C4-2B (cell line): ENCODE data around the gene MCCD1.
"Not testable (repeated sequence)": the region's sequence is repeated elsewhere in the genome, so short reads cannot be mapped to it uniquely, and the experiment has no call there.

Experiments
- H3K27ac ChIP-seq: fragments of 450-650 bp; 2 replicates; pipeline ENCODE4 v1.5.1; 2017
- ZFX ChIP-seq: fragments of 450-650 bp; IDR thresholded peaks from 2 replicates; pipeline ENCODE4 v1.6.1; 2017
- TF ChIP-seq, protein P1 (sequence below): fragments of 450-650 bp; conservative IDR thresholded peaks from 2 replicates; pipeline ENCODE4 v1.5.1; 2017; ENCODE audit warnings: mild to moderate bottlenecking

The MCCD1 gene

DNA sequence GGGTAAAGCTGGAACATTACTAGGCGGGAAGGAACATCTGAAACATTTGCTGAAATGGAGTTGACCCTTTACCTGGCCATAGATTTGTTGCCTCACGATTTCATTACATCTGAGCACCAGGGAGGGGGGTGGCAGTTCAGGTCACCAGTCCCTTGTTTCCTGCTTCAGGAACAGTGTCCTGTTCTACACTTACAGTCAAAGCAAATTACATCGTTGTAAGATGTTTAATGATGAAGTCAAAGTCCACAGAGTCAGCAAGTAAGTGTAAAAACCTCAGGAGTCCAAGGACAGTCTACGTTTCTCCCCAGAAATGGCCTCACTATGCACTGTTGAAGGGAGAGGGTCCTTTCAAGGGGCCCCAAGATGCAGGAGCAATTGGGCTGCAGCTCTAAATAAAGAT is 39.7 kb upstream of the MCCD1 start:
- TF ChIP-seq ZFX: no peak
- TF ChIP-seq, protein P1, sequence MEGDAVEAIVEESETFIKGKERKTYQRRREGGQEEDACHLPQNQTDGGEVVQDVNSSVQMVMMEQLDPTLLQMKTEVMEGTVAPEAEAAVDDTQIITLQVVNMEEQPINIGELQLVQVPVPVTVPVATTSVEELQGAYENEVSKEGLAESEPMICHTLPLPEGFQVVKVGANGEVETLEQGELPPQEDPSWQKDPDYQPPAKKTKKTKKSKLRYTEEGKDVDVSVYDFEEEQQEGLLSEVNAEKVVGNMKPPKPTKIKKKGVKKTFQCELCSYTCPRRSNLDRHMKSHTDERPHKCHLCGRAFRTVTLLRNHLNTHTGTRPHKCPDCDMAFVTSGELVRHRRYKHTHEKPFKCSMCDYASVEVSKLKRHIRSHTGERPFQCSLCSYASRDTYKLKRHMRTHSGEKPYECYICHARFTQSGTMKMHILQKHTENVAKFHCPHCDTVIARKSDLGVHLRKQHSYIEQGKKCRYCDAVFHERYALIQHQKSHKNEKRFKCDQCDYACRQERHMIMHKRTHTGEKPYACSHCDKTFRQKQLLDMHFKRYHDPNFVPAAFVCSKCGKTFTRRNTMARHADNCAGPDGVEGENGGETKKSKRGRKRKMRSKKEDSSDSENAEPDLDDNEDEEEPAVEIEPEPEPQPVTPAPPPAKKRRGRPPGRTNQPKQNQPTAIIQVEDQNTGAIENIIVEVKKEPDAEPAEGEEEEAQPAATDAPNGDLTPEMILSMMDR: no peak
- no peak overlapping the region for H3K27ac ChIP-seq

DNA sequence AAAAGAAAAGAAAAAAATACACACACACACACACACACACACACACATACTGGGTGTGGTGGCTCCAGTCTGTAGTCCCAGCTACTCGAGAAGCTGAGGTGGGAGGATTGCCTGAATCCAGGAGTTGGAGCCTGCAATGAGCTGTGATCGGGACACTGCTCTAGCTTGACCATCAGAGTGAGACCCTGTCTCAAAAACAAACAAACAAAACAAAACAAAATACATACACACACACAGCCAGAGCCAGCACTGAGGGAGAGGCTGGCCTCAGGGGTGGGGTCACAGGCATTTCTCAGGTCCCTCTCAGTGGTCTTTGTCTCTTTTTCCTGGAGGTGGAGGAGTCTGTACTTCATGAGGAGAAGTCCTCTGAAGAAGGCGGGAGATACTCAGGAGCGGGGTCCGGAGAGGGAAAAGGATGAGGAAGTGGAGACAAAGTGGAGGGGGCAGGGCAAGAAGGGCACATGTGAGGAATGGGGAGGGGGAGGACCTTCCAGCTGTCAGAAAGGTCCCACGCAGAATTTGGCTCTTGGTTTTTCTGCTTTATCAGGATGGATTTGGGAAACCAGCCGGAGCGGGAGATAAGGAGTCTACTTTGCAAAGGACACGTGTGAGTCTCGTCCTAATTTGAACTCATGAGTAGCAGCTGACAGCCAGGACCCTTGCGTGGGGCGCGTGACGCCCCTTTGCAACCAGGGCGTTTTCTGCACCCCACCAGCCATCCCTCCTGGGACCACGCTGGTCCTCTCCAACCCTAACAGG is 38.5 kb upstream of the MCCD1 start:
- H3K27ac ChIP-seq: no peak overlapping the region
- TF ChIP-seq, protein P1: no peak
- no peak for TF ChIP-seq ZFX

DNA sequence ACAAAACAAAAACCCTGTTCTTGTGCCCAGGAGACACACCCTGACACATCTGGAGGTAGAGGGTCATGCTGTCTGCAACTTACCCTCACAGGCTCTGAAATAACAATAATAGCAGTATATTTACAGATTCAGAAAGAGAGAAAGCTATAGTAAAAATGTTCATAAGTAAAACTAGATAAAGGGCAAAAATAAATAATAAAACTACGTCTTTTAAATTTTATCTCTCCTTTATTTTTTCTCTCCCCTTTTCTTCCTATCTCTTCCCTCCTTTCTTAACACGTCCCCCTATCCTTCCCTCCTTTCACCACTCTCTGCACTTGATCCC is 35.2 kb upstream of the MCCD1 start:
- not testable (repeated sequence) for H3K27ac ChIP-seq

DNA sequence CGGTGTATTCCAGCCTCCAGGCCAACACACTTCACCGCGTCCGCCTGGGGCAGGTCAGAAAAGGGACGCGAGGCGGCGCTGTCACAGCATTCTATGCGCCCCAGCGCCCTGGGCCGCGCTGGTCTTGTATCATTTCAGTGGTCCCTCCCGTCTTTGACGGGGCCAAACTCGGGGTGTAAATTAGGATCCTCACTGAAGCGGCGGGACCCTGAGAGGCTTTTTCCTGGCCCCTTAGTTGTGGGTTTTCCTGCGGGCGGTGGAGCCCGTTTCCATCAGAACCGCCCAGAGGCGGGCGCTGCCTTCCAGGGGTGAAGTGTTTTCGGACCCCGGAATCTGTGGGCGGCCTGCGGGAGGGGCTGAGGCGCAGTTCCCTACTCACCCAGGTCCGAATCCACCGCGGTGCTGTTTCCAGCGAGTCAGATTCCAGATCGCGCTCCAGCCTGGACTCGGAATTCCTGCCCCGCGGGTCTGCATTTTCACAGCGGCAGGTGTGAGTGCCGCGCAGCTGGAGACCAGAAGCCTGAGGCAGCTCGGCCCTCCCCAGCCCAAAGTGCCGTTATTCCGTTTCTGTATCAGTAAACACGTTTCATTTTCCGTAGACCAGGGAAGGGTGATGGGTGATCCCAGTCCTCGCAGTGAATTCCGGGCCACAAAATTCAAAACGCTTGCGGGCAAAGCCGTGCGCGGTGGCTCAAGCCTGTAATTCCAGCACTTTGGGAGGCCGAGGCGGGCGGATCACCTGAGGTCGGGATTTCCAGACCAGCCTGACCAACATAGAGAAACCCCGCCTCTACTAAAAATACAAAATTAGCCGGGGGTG is 34.7 kb upstream of the MCCD1 start:
- no peak for TF ChIP-seq ZFX
- TF ChIP-seq, protein P1: peak; percentile 93
- no peak overlapping the region for H3K27ac ChIP-seq

DNA sequence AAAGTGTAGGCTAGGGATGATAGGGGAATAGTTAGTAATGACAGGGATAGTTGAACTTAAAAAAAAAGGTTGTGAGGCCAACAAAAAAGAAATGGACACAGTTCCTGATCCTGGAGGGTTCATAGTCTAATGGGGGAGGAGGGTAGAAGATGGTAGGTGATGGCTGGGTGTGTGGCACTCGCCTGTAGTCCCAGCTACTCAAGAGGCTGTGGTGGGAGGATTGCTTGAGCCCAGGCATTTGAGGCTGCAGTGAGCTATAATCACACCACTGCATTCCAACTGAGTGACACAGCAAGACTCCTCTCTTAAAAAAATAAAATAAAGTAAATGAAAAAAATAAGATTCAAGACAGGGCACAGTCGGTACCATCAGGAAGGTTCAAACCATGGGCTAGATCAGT is 33.2 kb upstream of the MCCD1 start:
- no peak overlapping the region for H3K27ac ChIP-seq
- TF ChIP-seq, protein P1: no peak
- no peak for TF ChIP-seq ZFX

DNA sequence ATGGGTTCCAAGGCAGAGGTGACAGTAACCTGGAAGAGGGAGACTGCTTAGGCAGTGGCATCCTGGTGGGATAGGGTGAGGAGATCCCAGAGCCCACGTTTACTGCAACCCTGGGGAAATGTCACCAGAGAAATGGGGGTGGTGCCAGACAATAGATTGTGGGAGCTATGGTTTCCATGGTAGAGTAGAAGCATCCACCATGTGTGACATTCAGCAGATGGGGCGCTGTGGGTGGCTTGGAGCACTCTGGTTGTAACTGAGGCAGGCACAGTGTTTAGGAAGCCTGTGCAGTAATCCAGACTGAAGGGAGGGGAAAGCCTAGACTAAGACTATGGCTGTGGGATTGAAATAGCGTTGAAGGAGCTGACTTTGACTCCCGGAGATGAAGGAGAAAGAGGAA is 31.9 kb upstream of the MCCD1 start:
- not testable (repeated sequence) for H3K27ac ChIP-seq

DNA sequence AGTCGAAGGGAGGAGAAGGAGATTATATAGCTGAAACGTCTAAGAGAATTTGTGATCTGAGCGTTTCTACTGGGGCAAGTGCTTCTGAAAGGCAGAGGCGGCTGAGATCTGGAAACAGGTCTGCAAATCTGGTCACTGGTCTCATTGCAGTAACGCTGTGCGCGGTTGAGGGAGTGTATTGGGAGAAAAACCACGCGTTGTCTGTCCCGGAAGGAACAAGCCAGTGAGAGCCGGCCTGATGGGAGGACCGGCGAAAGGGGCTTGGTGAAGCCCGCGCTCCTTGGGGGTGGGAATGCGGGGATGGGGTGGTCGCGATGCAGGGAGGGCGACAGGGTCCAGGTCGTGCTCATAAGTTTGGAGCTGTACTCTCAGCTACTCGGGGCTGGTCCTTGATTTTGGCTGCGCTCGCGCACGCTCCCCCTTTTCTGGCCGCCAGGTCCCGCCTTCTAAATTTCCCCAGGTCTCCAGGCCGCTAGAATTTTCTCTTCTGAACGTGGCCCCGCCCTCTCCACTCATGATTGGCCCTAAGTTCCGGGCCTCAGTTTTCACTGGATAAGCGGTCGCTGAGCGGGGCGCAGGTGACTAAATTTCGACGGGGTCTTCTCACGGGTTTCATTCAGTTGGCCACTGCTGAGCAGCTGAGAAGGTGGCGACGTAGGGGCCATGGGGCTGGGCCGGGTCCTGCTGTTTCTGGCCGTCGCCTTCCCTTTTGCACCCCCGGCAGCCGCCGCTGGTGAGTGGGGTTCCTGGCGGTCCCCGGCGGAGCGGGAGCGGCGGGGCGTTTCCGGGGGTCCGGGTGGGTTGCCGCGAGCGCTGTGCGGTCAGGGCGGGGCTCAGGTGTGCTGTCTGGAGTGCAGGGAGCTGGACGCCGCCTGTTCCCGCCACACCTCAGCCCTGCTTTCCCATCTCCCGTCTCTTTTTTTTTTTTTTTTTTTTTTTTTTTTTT is 31.0 kb upstream of the MCCD1 start, which contains the start of gene MICB:
Gene MICB, plus strand, starts transcription at position 615 of the 946 bp plus-strand sequence. Its CDS starts 49 bp downstream, at position 664.
- H3K27ac ChIP-seq: no peak within 1 kb of the TSS
- TF ChIP-seq, protein P1: no peak
- TF ChIP-seq ZFX: no peak

DNA sequence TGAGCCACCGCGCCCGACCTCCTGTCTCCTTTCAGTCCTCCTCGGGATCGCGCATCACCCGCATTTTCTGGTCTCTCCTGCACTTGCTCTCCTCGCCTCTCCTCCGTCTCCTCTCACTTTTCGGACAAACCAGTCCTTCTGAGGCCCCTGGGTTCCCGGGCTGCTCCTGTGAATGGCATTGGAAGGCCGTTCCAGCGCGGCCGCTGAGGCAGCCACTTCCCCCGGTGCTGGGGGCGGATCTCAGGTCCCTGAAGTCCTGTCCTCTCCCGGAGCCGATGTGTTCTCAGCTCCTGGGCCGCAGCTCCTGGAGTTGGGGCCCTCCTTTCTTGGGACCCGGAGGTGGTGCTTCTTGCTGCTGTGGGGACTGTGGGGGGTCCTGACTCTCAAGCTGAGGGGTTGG is 30.0 kb upstream of the MCCD1 start:
- TF ChIP-seq, protein P1: no peak
- TF ChIP-seq ZFX: no peak
- no peak overlapping the region for H3K27ac ChIP-seq

DNA sequence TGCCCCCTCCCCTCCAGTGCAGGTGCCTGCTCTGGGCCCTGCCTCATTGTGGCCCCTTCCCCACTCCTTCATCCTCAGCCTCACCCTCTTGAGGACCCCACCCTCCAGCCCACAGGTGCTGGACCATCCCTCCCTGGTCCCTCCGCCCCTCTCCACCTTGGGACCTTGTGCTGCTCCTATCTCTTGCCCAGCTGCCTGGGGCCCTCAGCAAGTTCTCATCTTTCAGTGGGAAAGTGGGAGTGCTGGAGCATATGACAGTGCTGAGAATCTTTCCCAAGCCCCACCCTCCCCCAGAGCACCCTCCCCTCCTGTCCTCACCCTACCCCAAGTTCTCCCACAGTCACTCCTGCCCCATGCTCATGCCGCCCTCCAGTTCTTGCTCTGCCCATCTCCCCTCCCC is 29.1 kb upstream of the MCCD1 start:
- not testable (repeated sequence) for H3K27ac ChIP-seq
